HG02623 (cell line): ENCODE measurements around the gene ADAMTSL5.

Experiments
- ATAC-seq: cut with Tn5 transposase; IDR thresholded peaks from one replicate; pipeline ENCODE4 v1.9.1; 2021; ENCODE audit warnings: moderate library complexity; ENCODE audit not compliant: unreplicated experiment

The ADAMTSL5 gene

GRCh38 chr19:1468274-1468820 is 44.5 kb downstream of the ADAMTSL5 start:
- ATAC-seq = no peak

GRCh38 chr19:1467490-1468273 is 45.1 kb downstream of the ADAMTSL5 start:
- no peak for ATAC-seq

- no peak for ATAC-seq
Observed at GRCh38 chr19:1467215-1467489, 45.7 kb downstream of the ADAMTSL5 start.

- ATAC-seq = no peak
Observed at GRCh38 chr19:1466461-1467214, 46.2 kb downstream of the ADAMTSL5 start.

- ATAC-seq = no peak
Observed at GRCh38 chr19:1466018-1466460, 46.8 kb downstream of the ADAMTSL5 start.

- ATAC-seq = no peak
Observed at GRCh38 chr19:1465191-1466016, 47.4 kb downstream of the ADAMTSL5 start.

- no peak for ATAC-seq
Observed at GRCh38 chr19:1461862-1462261, 51.0 kb downstream of the ADAMTSL5 start.

GRCh38 chr19:1460033-1460995 is 52.5 kb downstream of the ADAMTSL5 start:
- ATAC-seq = no peak

- no peak for ATAC-seq
Observed at GRCh38 chr19:1459479-1459878, 53.3 kb downstream of the ADAMTSL5 start.

GRCh38 chr19:1457892-1458291 is 54.9 kb downstream of the ADAMTSL5 start:
- ATAC-seq = no peak

- ATAC-seq = no peak
Observed at GRCh38 chr19:1457031-1457739, 55.6 kb downstream of the ADAMTSL5 start.

- no peak for ATAC-seq
Observed at GRCh38 chr19:1456121-1456900, 56.5 kb downstream of the ADAMTSL5 start.

- ATAC-seq = no peak
Observed at GRCh38 chr19:1455336-1456120, 57.3 kb downstream of the ADAMTSL5 start.
